Liver (tissue), 9 donors: Measurements from ENCODE around the gene RNU6-7. TPM values are rescaled to one million over a fixed set of nuclear protein-coding genes. Genes with fewer than 3 reads are reported as not detected.

Source experiments
- DNase-seq: peaks from one replicate; pipeline ENCODE4 v3.0.0-alpha.2; 2017; ENCODE audit warnings: low spot score
- H3K27ac ChIP-seq, 2 donors: one replicate each; pipeline ENCODE4 v1.7.0; 2013; ENCODE audit warnings: inconsistent platforms in 2 of 2, low read length in 2 of 2, control low read depth in 1 of 2, low read depth in 1 of 2, mild to moderate bottlenecking in 1 of 2
- H3K27me3 ChIP-seq, 4 donors: one replicate each; pipeline versions ENCODE4 v1.6.1 to v1.7.0; 2013; ENCODE audit warnings: low read length in 3 of 4, inconsistent platforms in 1 of 4, mild to moderate bottlenecking in 1 of 4, moderate library complexity in 1 of 4; ENCODE audit not compliant: control insufficient read depth in 4 of 4, insufficient read depth in 4 of 4
- H3K36me3 ChIP-seq, 4 donors: one replicate each; pipeline versions ENCODE4 v1.6.1 to v1.7.0; 2013; ENCODE audit warnings: low read length in 3 of 4, mild to moderate bottlenecking in 3 of 4, low read depth in 1 of 4, moderate library complexity in 1 of 4; ENCODE audit not compliant: control insufficient read depth in 4 of 4, insufficient read depth in 3 of 4
- H3K4me1 ChIP-seq, 4 donors: one replicate each; pipeline versions ENCODE4 v1.6.1 to v1.7.0; 2013; ENCODE audit warnings: low read length in 3 of 4, mild to moderate bottlenecking in 3 of 4, moderate library complexity in 1 of 4; ENCODE audit not compliant: control insufficient read depth in 4 of 4, insufficient read depth in 4 of 4
- H3K4me3 ChIP-seq, 3 donors: one replicate each; pipeline versions ENCODE4 v1.6.1 to v1.7.0; 2013; ENCODE audit warnings: low read length in 3 of 3, control low read depth in 1 of 3, low read depth in 1 of 3, mild to moderate bottlenecking in 1 of 3
- H3K9ac ChIP-seq, 2 donors: one replicate each; pipeline ENCODE4 v1.7.0; 2013; ENCODE audit warnings: low read length in 2 of 2, mild to moderate bottlenecking in 2 of 2, moderate library complexity in 2 of 2, control low read depth in 1 of 2, low read depth in 1 of 2
- H3K9me3 ChIP-seq, 4 donors: one replicate each; pipeline versions ENCODE4 v1.6.1 to v1.7.0; 2013; ENCODE audit warnings: low read length in 3 of 4; ENCODE audit not compliant: control insufficient read depth in 4 of 4
- EGR1 ChIP-seq, 2 donors: IDR thresholded peaks; 2 replicates each; pipeline ENCODE4 v1.6.1; 2016 to 2018; ENCODE audit warnings: antibody characterized with exemption in 2 of 2, low read depth in 2 of 2
- FOXA1 ChIP-seq: IDR thresholded peaks from 2 replicates; pipeline ENCODE4 v1.6.1; 2016; ENCODE audit warnings: antibody characterized with exemption
- FOXA2 ChIP-seq: IDR thresholded peaks from 2 replicates; pipeline ENCODE4 v1.6.1; 2016; ENCODE audit warnings: antibody characterized with exemption
- GABPA ChIP-seq, 2 donors: IDR thresholded peaks in 1 of 2; conservative IDR thresholded peaks in 1 of 2; 2 replicates each; pipeline ENCODE4 v1.6.1; 2016; ENCODE audit warnings: antibody characterized with exemption in 2 of 2, mild to moderate bottlenecking in 1 of 2, moderate library complexity in 1 of 2
- HNF4A ChIP-seq, 2 donors: conservative IDR thresholded peaks; 2 replicates each; pipeline ENCODE4 v1.6.1; 2016; ENCODE audit warnings: antibody characterized with exemption in 2 of 2, mild to moderate bottlenecking in 2 of 2
- HNF4G ChIP-seq: IDR thresholded peaks from 2 replicates; pipeline ENCODE4 v1.6.1; 2016; ENCODE audit warnings: antibody characterized with exemption
- JUND ChIP-seq, 2 donors: IDR thresholded peaks; 2 replicates each; pipeline ENCODE4 v1.6.1; 2016; ENCODE audit warnings: antibody characterized with exemption in 2 of 2
- NR2F2 ChIP-seq: IDR thresholded peaks from 2 replicates; pipeline ENCODE4 v1.6.1; 2016; ENCODE audit warnings: antibody characterized with exemption
- RAD21 ChIP-seq, 2 donors: IDR thresholded peaks; 2 replicates each; pipeline ENCODE4 v1.6.1; 2016; ENCODE audit warnings: antibody characterized with exemption in 2 of 2, mild to moderate bottlenecking in 2 of 2
- RXRA ChIP-seq, 2 donors: IDR thresholded peaks; 2 replicates each; pipeline ENCODE4 v1.6.1; 2017 to 2018; ENCODE audit warnings: antibody characterized with exemption in 2 of 2, mild to moderate bottlenecking in 1 of 2
- SP1 ChIP-seq: IDR thresholded peaks from 2 replicates; pipeline ENCODE4 v1.6.1; 2018; ENCODE audit warnings: antibody characterized with exemption, mild to moderate bottlenecking
- TAF1 ChIP-seq: conservative IDR thresholded peaks from 2 replicates; pipeline ENCODE4 v1.6.1; 2016; ENCODE audit warnings: antibody characterized with exemption, mild to moderate bottlenecking
- YY1 ChIP-seq: IDR thresholded peaks from 2 replicates; pipeline ENCODE4 v1.6.1; 2016; ENCODE audit warnings: antibody characterized with exemption, mild to moderate bottlenecking
- ZBTB33 ChIP-seq: IDR thresholded peaks from 2 replicates; pipeline ENCODE4 v1.6.1; 2016; ENCODE audit warnings: antibody characterized with exemption
- WGBS: extraction: QIAGEN DNeasy Blood & Tissue Kit; methylation state at CpG from one replicate; pipeline ENCODE4 v1.1.7; 2013; 5-methylcytosine and 5-hydroxymethylcytosine counted together
- polyA plus RNA-seq, 2 donors: library from polyadenylated mRNA; stranded (reverse) in 1 of 2; unstranded in 1 of 2; fragments of 200-250 nt in 1 of 2; fragments of >200 nt in 1 of 2; fragmentation: Nextera tagmentation in 1 of 2; extraction: Ambion mirVana in 1 of 2; gene quantifications; one replicate each; pipeline versions ENCODE4 v1.2.1 to v1.2.3, GENCODE V29; 2013 to 2015
- total RNA-seq, 2 donors: library from RNA; depleted of rRNA; stranded (reverse); fragments of >200 nt; gene quantifications; one replicate each; pipeline ENCODE4 v1.2.3, GENCODE V29; 2014
- TF ChIP-seq, protein P1 (sequence below): IDR thresholded peaks from 2 replicates; pipeline ENCODE4 v1.6.1; 2016; ENCODE audit warnings: antibody characterized with exemption
- TF ChIP-seq, protein P2 (sequence below): IDR thresholded peaks from 2 replicates; pipeline ENCODE4 v1.6.1; 2016; ENCODE audit warnings: antibody characterized with exemption, mild to moderate bottlenecking
- TF ChIP-seq, protein P3 (sequence below): fragments of 150-350 bp; IDR thresholded peaks from 2 replicates; pipeline ENCODE4 v1.5.1; 2017; ENCODE audit warnings: improper control_type of control experiment, low read depth, low read length; ENCODE audit not compliant: missing input control
- TF ChIP-seq, protein P4 (sequence below): IDR thresholded peaks from 2 replicates; pipeline ENCODE4 v1.6.1; 2016; ENCODE audit warnings: antibody characterized with exemption
- donor health status: healthy.
- donor health status: healthy.
- donor health status: healthy.
- donor health status: healthy.
- donor health status: healthy.

Gene RNU6-7
- total and polyA plus RNA-seq, 4 donors, result not detected

GRCh38 chr14:32249780-32250179 is 47.9 kb downstream of the RNU6-7 start:
- no peaks in the 10 kb centered on the region for H3K36me3 ChIP-seq
- no peak for DNase-seq
- H3K9ac ChIP-seq, result no peak overlapping the region
- H3K27ac ChIP-seq, result no peak overlapping the region
- TF ChIP-seq TAF1 (no peak), FOXA1 (no peak), SP1 (no peak), YY1 (no peak), JUND (IDR thresholded peaks at IDR 0.05) (no peak), FOXA2 (no peak), HNF4G (no peak), GABPA (IDR thresholded peaks at IDR 0.05 in 1 of 2, conservative IDR thresholded peaks at IDR 0.05 in 1 of 2) (no peak), RXRA (IDR thresholded peaks at IDR 0.05) (no peak), RAD21 (IDR thresholded peaks at IDR 0.05) (no peak), EGR1 (IDR thresholded peaks at IDR 0.05; ENCODE audit: low read depth in 2 of 2) (no peak)
- TF ChIP-seq, protein P1, sequence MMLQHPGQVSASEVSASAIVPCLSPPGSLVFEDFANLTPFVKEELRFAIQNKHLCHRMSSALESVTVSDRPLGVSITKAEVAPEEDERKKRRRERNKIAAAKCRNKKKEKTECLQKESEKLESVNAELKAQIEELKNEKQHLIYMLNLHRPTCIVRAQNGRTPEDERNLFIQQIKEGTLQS, result no peak
- TF ChIP-seq, protein P2, sequence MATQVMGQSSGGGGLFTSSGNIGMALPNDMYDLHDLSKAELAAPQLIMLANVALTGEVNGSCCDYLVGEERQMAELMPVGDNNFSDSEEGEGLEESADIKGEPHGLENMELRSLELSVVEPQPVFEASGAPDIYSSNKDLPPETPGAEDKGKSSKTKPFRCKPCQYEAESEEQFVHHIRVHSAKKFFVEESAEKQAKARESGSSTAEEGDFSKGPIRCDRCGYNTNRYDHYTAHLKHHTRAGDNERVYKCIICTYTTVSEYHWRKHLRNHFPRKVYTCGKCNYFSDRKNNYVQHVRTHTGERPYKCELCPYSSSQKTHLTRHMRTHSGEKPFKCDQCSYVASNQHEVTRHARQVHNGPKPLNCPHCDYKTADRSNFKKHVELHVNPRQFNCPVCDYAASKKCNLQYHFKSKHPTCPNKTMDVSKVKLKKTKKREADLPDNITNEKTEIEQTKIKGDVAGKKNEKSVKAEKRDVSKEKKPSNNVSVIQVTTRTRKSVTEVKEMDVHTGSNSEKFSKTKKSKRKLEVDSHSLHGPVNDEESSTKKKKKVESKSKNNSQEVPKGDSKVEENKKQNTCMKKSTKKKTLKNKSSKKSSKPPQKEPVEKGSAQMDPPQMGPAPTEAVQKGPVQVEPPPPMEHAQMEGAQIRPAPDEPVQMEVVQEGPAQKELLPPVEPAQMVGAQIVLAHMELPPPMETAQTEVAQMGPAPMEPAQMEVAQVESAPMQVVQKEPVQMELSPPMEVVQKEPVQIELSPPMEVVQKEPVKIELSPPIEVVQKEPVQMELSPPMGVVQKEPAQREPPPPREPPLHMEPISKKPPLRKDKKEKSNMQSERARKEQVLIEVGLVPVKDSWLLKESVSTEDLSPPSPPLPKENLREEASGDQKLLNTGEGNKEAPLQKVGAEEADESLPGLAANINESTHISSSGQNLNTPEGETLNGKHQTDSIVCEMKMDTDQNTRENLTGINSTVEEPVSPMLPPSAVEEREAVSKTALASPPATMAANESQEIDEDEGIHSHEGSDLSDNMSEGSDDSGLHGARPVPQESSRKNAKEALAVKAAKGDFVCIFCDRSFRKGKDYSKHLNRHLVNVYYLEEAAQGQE, result no peak
- no peak overlapping the region for H3K4me3 ChIP-seq
- H3K27me3 ChIP-seq, result no peaks in the 10 kb centered on the region
- 87% methylated on average over 4 of the region's 4 CpGs for WGBS
- H3K9me3 ChIP-seq, result no peaks in the 10 kb centered on the region
- peaks cover 0 to 2% (median 0%) of the 10 kb centered on the region in 4 donors for H3K4me1 ChIP-seq

DNA sequence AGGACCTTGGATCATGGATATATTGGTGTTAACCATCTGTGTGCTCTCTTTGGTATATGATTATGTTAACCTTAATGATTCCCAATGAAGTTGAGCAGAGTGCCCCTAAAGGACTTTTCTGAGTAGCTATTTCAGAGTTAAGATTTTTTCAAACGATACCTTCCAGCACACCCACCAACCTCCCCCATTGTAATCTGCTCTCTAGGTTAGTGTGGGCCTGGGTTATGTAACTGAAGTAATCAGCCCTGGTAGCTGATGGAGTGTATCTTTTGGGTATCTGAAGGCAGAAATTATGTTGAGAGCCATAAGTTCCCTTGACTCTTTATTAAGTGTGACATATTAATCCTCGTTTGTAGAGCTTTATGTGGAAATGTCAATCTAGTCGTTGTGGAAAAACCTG is 48.8 kb downstream of the RNU6-7 start:
- no peak overlapping the region for H3K4me3 ChIP-seq
- no peak for TF ChIP-seq FOXA2
- no peak for TF ChIP-seq RXRA (IDR thresholded peaks at IDR 0.05)
- TF ChIP-seq ZBTB33, result no peak
- no peak for TF ChIP-seq YY1
- TF ChIP-seq, protein P3, sequence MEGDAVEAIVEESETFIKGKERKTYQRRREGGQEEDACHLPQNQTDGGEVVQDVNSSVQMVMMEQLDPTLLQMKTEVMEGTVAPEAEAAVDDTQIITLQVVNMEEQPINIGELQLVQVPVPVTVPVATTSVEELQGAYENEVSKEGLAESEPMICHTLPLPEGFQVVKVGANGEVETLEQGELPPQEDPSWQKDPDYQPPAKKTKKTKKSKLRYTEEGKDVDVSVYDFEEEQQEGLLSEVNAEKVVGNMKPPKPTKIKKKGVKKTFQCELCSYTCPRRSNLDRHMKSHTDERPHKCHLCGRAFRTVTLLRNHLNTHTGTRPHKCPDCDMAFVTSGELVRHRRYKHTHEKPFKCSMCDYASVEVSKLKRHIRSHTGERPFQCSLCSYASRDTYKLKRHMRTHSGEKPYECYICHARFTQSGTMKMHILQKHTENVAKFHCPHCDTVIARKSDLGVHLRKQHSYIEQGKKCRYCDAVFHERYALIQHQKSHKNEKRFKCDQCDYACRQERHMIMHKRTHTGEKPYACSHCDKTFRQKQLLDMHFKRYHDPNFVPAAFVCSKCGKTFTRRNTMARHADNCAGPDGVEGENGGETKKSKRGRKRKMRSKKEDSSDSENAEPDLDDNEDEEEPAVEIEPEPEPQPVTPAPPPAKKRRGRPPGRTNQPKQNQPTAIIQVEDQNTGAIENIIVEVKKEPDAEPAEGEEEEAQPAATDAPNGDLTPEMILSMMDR, result no peak
- no peak for TF ChIP-seq HNF4A (conservative IDR thresholded peaks at IDR 0.05)
- no peak for TF ChIP-seq HNF4G
- TF ChIP-seq GABPA (IDR thresholded peaks at IDR 0.05 in 1 of 2, conservative IDR thresholded peaks at IDR 0.05 in 1 of 2), result no peak
- no peak for TF ChIP-seq TAF1
- no peak for TF ChIP-seq JUND (IDR thresholded peaks at IDR 0.05)
- no peak for TF ChIP-seq EGR1 (IDR thresholded peaks at IDR 0.05; ENCODE audit: low read depth in 2 of 2)
- no peak for TF ChIP-seq FOXA1
- TF ChIP-seq, protein P1, result no peak
- TF ChIP-seq SP1, result no peak
- TF ChIP-seq RAD21 (IDR thresholded peaks at IDR 0.05), result no peak
- TF ChIP-seq NR2F2, result no peak
- TF ChIP-seq, protein P2, result no peak
- TF ChIP-seq, protein P4, sequence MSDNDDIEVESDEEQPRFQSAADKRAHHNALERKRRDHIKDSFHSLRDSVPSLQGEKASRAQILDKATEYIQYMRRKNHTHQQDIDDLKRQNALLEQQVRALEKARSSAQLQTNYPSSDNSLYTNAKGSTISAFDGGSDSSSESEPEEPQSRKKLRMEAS, result no peak
- DNase-seq, result no peak
- H3K4me1 ChIP-seq, result peaks cover 0 to 5% (median under 1%) of the 10 kb centered on the region in 4 donors
- no peak overlapping the region for H3K9ac ChIP-seq
- no peaks in the 10 kb centered on the region for H3K36me3 ChIP-seq
- 87% methylated on average over 3 of the region's 3 CpGs for WGBS
- H3K27ac ChIP-seq, result no peak overlapping the region
- H3K27me3 ChIP-seq, result no peaks in the 10 kb centered on the region
- no peaks in the 10 kb centered on the region for H3K9me3 ChIP-seq
